SKM-1 (cell line): ENCODE data around the gene LSM14A.
"Not testable (repeated sequence)": the region's sequence is repeated elsewhere in the genome, so short reads cannot be mapped to it uniquely, and the experiment has no call there.

Experiments used
- DNase-seq: peaks from one replicate; lab custom pipeline; 2025; ENCODE audit not compliant: unreplicated experiment; lab: John Stamatoyannopoulos, UW

The LSM14A gene

GRCh38 chr19:34155686-34156085 lies 16.6 kb upstream of the LSM14A start:
- no peak for DNase-seq

GRCh38 chr19:34158966-34159365 lies 13.3 kb upstream of the LSM14A start:
- DNase-seq = not testable (repeated sequence)

GRCh38 chr19:34159541-34159940 lies 12.8 kb upstream of the LSM14A start:
- DNase-seq = not testable (repeated sequence)

- not testable (repeated sequence) for DNase-seq
Observed at GRCh38 chr19:34161902-34162301, 10.4 kb upstream of the LSM14A start.

- DNase-seq = peak; percentile 30
Observed at GRCh38 chr19:34165295-34165738, 7.0 kb upstream of the LSM14A start.

GRCh38 chr19:34169475-34170199 lies 2.7 kb upstream of the LSM14A start:
- DNase-seq = not testable (repeated sequence)

- no peak for DNase-seq
Observed at GRCh38 chr19:34171539-34171876, 796 bp upstream of the LSM14A start.

- no peak for DNase-seq
Observed at GRCh38 chr19:34172661-34173192, 423 bp downstream of the LSM14A start.

GRCh38 chr19:34173193-34173956 lies 1.1 kb downstream of the LSM14A start:
- no peak for DNase-seq

- DNase-seq = not testable (repeated sequence)
Observed at GRCh38 chr19:34175173-34175572, 2.9 kb downstream of the LSM14A start.

- DNase-seq = no peak
Observed at GRCh38 chr19:34176581-34176980, 4.3 kb downstream of the LSM14A start.

GRCh38 chr19:34178274-34178610 lies 5.9 kb downstream of the LSM14A start:
- no peak for DNase-seq

- DNase-seq = no peak
Observed at GRCh38 chr19:34179066-34179465, 6.8 kb downstream of the LSM14A start.

GRCh38 chr19:34180273-34180672 lies 8.0 kb downstream of the LSM14A start:
- DNase-seq = no peak

GRCh38 chr19:34180709-34181108 lies 8.4 kb downstream of the LSM14A start:
- no peak for DNase-seq

GRCh38 chr19:34181111-34181864 lies 9.0 kb downstream of the LSM14A start:
- no peak for DNase-seq

GRCh38 chr19:34182125-34182524 lies 9.8 kb downstream of the LSM14A start:
- DNase-seq = no peak

- DNase-seq = no peak
Observed at GRCh38 chr19:34184880-34185491, 12.7 kb downstream of the LSM14A start.

GRCh38 chr19:34186205-34186604 lies 13.9 kb downstream of the LSM14A start:
- DNase-seq = no peak

- DNase-seq = no peak
Observed at GRCh38 chr19:34187011-34187410, 14.7 kb downstream of the LSM14A start.

- no peak for DNase-seq
Observed at GRCh38 chr19:34188408-34188807, 16.1 kb downstream of the LSM14A start.
